ENCODE measurements around the gene LDLRAD1. TPM values are rescaled to one million over a fixed set of nuclear protein-coding genes. Genes with fewer than 3 reads are reported as not detected.
"Not testable (repeated sequence)": the region's sequence is repeated elsewhere in the genome, so short reads cannot be mapped to it uniquely, and the experiment has no call there.

The LDLRAD1 gene
- total RNA-seq, 1 donor from 2014 or later = 13.7 TPM

DNA sequence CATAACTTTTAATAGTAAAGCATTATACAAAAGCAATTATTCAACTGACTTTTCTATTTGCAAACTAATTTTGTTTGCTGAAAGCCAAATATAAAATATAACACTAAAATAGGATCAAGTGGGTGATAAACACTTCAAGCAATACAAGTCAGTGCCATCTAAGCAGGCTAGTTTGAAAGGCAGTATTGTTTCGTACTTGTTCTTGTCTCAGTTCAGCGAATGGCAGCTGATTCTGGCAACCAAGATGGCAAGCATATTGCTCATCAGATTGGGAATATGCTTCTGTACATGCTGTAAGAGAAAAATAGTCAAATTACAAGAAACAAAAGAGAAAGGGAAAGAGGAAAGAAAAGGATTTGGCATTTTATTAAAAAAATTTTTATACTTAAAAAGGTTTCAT is 27.5 kb upstream of the LDLRAD1 start:
- Histone ChIP-seq H3K27me3 (ENCODE audit: low read depth) (no peaks in the 10 kb centered on the region), H3K4me1 (peaks cover 40% of the 10 kb centered on the region), H3K9me3 (no peaks in the 10 kb centered on the region), H3K36me3 (peaks cover 45% of the 10 kb centered on the region), H3K27ac (no peak overlapping the region), H3K4me3 (no peak overlapping the region)
- TF ChIP-seq, protein P1, sequence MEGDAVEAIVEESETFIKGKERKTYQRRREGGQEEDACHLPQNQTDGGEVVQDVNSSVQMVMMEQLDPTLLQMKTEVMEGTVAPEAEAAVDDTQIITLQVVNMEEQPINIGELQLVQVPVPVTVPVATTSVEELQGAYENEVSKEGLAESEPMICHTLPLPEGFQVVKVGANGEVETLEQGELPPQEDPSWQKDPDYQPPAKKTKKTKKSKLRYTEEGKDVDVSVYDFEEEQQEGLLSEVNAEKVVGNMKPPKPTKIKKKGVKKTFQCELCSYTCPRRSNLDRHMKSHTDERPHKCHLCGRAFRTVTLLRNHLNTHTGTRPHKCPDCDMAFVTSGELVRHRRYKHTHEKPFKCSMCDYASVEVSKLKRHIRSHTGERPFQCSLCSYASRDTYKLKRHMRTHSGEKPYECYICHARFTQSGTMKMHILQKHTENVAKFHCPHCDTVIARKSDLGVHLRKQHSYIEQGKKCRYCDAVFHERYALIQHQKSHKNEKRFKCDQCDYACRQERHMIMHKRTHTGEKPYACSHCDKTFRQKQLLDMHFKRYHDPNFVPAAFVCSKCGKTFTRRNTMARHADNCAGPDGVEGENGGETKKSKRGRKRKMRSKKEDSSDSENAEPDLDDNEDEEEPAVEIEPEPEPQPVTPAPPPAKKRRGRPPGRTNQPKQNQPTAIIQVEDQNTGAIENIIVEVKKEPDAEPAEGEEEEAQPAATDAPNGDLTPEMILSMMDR (IDR thresholded peaks at IDR 0.05) = no peak
- ATAC-seq (no peak), DNase-seq (no peak)
- intact Hi-C loops (cut with DNase I) = no loop called here

DNA sequence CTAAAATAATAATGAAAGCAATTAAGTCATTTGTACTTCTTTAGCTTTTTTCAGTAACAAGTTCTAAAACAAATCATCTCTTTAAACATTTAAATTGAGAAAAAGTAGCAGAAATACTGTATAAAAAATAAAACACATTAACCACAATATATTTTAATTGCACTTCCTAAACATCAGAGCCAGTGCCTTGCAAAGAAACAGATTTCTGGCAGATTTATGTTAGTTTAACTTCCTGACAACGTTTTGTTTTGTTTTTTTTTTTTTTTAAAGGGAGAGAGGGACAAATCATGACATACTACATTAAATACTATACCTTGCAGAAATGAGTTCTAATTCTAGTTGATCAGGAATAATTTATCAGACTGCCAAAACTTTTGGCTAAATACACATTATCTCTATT is 23.8 kb upstream of the LDLRAD1 start:
- TF ChIP-seq, protein P1 (IDR thresholded peaks at IDR 0.05) = no peak
- Histone ChIP-seq H3K9me3 (no peaks in the 10 kb centered on the region), H3K4me3 (no peak overlapping the region), H3K36me3 (peaks cover 82% of the 10 kb centered on the region), H3K4me1 (peaks cover 6% of the 10 kb centered on the region), H3K27ac (no peak overlapping the region), H3K27me3 (ENCODE audit: low read depth) (no peaks in the 10 kb centered on the region)
- DNase-seq (no peak), ATAC-seq (no peak)
- intact Hi-C loops (cut with DNase I) = no loop called here

- TF ChIP-seq, protein P1 (IDR thresholded peaks at IDR 0.05) = no peak
- Histone ChIP-seq H3K27ac (no peak overlapping the region), H3K9me3 (no peaks in the 10 kb centered on the region), H3K36me3 (peaks cover 100% of the 10 kb centered on the region), H3K27me3 (ENCODE audit: low read depth) (no peaks in the 10 kb centered on the region), H3K4me1 (no peaks in the 10 kb centered on the region), H3K4me3 (no peak overlapping the region)
- no peak for ATAC-seq
- intact Hi-C loops (cut with DNase I) = no loop called here
- no peak for DNase-seq
Observed at GRCh38 chr1:54037476-54037875, 19.5 kb upstream of the LDLRAD1 start.

- H3K27ac ChIP-seq = no peak overlapping the region
- intact Hi-C loops (cut with DNase I) = no loop called here
Observed at GRCh38 chr1:54028306-54029251, 10.6 kb upstream of the LDLRAD1 start.

DNA sequence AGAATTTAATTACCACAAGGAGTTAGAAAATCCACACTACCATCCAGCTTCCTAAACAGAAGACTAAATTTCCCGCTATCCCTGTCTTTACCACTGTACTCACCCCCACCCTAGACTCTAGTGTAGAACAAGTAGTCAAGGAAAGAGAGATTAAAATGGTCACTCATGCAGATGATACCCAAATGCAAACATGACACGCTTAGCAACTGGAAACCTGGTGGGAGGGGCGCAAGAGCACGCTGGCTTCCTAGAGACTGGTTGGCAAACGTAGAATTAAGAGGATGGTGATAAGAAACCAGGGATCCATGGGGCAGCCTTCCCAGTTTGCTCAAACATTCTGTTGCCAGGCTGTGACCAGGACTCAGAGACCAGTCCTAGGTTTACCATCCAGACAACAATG is 9.9 kb upstream of the LDLRAD1 start:
- Histone ChIP-seq H3K27me3 (ENCODE audit: low read depth) (no peaks in the 10 kb centered on the region), H3K27ac (no peak overlapping the region), H3K9me3 (no peaks in the 10 kb centered on the region), H3K4me1 (no peaks in the 10 kb centered on the region), H3K36me3 (peaks cover 37% of the 10 kb centered on the region), H3K4me3 (no peak overlapping the region)
- no peak for ATAC-seq
- TF ChIP-seq, protein P1 (IDR thresholded peaks at IDR 0.05) = no peak
- intact Hi-C loops (cut with DNase I) = no loop called here
- DNase-seq = no peak

More at GRCh38 chr1:54028306-54029251, 10.6 kb upstream of the LDLRAD1 start:
- TF ChIP-seq, protein P1 (IDR thresholded peaks at IDR 0.05) = no peak
- Histone ChIP-seq H3K27me3 (ENCODE audit: low read depth) (no peaks in the 10 kb centered on the region), H3K4me1 (no peaks in the 10 kb centered on the region), H3K9me3 (no peaks in the 10 kb centered on the region), H3K4me3 (no peak overlapping the region), H3K36me3 (peaks cover 44% of the 10 kb centered on the region)
- DNase-seq (no peak), ATAC-seq (no peak)

DNA sequence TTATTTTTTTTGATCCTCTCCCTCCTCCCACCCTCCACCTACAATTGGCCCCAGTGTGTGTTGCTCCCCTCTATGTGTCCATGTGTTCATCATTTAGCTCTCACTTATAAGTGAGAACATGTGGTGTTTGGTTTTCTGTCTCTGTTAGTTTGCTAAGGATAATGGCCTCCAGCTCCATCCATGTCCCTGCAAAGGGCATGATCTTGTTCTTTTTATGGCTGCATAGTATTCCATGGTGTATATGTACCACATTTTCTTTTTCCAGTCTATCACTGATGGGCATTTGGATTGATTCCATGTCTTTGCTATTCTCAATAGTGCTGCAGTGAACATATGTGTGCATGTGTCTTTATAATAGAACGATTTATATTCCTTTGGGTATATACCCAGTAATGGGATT is 6.8 kb upstream of the LDLRAD1 start:
- intact Hi-C loops (cut with DNase I); H3K27ac ChIP-seq; ATAC-seq; H3K9me3 ChIP-seq; H3K4me1 ChIP-seq; H3K4me3 ChIP-seq; H3K27me3 ChIP-seq (ENCODE audit: low read depth); H3K36me3 ChIP-seq; DNase-seq: not testable (repeated sequence)
